HG02763 (cell line): ENCODE data around the gene EAF2.
"Not testable (repeated sequence)": the region's sequence is repeated elsewhere in the genome, so short reads cannot be mapped to it uniquely, and the experiment has no call there.

Experiments used
- ATAC-seq: cut with Tn5 transposase; IDR thresholded peaks from one replicate; pipeline ENCODE4 v1.9.1; 2021; ENCODE audit warnings: mild to moderate bottlenecking, moderate library complexity; ENCODE audit not compliant: unreplicated experiment

Gene EAF2

DNA sequence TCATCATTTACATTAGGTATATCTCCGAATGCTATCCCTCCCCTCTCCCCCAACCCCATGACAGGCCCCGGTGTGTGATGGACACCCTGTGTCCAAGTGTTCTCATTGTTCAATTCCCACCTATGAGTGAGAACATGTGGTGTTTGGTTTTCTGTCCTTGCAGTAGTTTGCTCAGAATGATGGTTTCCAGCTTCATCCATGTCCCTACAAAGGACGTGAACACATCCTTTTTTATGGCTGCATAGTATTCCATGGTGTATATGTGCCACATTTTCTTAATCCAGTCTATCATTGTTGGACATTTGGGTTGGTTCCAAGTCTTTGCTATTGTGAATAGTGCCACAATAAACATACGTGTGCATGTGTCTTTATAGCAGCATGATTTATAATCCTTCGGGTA is 22.8 kb downstream of the EAF2 start:
- ATAC-seq: not testable (repeated sequence)

- not testable (repeated sequence) for ATAC-seq
Measured at GRCh38 chr3:121863247-121863646, 28.2 kb downstream of the EAF2 start.

- no peak for ATAC-seq
Measured at GRCh38 chr3:121863801-121864200, 28.8 kb downstream of the EAF2 start.

GRCh38 chr3:121869736-121870135 is 34.7 kb downstream of the EAF2 start:
- no peak for ATAC-seq

GRCh38 chr3:121870717-121871116 is 35.7 kb downstream of the EAF2 start:
- ATAC-seq: no peak

- ATAC-seq: no peak
Measured at GRCh38 chr3:121871430-121871829, 36.4 kb downstream of the EAF2 start.

DNA sequence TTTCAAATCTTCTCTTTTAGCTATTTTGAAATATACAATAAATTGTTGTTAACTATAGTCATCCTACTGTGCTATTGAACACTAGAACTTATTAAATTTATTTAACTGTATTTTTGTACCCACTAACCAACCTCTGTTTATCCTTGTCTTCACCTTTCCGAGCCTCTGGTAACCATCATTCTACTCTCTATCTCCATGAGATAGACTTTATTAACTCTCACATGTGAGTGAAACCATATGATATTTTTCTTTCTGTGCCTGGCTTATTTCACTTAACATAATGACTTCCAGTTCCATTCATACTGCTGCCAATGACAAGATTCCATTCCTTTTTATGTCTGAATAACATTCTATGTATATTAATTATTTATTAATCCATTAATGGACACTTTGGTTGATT is 43.4 kb downstream of the EAF2 start:
- no peak for ATAC-seq

DNA sequence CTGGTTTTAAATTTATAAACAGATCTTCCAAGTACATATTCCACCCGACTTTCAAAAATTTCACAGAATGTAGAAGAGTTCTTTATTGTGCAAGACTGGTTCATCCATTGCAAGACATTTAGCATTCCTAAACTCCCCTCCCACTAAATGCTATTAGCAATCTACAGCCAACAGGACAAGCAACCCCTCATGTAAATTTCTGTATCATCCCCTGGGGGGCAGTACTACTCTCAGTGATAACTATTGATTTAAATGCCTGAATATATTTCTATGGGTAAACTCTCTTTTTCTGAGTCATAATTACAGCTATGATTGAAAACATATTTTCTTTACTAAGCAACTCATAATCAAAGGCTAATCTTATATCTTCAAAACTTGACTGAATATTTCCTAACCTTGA is 48.5 kb downstream of the EAF2 start:
- no peak for ATAC-seq

DNA sequence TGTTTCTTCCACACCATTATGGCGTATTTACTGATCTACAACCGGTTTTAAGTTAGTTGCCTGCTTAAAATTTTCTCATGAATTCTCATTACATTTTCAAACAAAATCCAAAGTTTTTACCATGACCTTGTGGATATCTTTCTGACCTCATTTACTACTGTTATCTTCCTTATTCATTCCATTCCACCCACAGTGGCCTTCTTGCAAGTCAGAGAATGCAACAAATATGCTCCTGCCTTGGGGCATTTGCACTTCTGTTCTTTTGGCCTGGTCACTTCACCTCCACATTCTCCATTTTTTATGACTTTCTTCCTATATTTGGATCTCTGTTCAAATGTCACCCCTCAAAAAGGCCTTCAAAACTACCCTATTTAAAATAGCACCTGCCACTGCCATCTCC is 50.4 kb downstream of the EAF2 start:
- ATAC-seq: no peak

DNA sequence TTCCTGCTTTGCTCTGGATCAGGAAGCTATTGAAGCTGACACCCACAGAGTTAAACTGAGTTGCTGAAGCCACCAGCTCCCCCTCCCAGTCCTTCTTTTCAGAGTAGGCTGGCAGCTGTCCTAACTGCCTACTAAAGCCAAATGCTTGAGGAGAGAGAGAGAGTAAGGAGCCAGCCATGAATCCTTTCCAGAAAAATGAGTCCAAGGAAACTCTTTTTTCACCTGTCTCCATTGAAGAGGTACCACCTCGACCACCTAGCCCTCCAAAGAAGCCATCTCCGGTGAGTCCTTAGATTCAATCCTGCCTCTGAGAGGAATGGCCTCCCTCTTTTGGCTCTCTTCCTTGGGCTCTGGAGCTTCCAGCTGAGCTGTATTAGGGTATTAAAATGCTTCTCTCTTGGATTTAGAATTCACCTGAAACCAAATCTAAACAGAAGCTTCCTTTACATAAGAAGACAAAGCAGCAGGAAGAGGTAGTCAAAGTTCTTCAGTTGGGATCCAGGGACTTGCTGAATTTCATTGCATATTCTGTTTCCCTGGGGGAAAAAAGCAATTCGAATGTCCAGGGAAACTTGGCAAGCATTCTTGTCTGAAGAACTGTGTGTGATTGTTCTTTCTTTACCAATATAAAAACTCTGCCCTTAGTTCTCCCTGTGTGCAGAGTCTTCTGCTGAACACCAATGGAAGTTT is 59.4 kb downstream of the EAF2 start, which contains the start of gene SLC15A2:
TSS of gene SLC15A2 (plus strand) at position 101 of the 690 bp plus-strand sequence. CDS start at position 177, 76 bp downstream.
- ATAC-seq: no peak

DNA sequence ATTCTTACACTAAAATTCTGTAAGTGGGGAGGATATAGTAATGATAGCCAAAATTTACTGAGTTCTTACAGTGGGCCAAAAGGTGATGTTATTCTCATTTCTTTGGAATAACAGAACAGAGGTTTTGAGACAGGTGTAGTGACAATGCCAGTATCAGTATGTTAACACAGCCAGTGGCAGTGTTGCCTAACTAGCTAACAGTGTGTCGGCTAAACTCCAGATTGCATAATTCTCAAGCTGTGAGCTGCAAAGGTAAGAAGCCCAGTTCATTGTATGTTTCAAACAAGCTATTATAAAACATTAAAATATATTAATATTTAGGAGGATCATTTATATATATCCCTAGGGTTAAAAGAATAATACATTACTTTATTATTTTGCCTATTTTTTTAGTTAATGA is 60.1 kb downstream of the EAF2 start:
- no peak for ATAC-seq

DNA sequence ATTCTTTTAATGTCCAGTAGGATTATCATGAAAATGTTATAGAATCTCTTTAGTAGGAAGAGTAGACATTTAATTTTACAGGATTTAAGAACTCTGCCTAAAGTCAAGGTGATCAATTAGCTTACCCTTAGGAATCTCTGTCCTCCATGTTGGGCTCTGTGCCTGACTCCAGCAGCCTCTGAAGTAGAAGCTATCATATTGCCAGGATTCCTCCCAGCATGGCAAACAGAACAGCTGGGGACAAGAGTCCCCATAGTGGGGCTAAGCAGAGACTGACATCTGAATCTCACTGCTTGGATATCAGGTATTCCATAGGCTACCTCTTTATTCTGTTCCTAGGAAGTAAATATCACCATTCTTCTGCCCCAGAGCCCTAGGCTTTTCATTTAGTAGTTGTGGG is 60.7 kb downstream of the EAF2 start:
- ATAC-seq: no peak

DNA sequence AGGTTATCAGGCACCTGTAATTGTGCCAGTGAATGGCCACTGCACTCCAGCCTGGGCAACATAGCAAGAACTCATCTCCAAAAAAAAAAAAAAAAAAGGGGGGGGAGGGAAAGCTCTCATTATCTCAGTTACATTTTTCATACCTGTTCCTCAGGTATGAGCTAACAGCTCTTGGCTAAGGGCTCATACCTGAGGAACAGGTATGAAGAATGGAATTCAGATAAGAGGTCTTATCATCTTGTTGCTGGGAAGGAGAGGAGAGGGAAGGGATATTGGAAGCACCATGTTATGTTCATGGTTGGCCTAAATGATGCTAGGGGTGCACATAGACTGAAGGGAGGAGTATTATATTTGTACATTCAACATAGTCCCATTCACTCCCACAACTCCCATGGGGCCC is 61.8 kb downstream of the EAF2 start:
- ATAC-seq: no peak

DNA sequence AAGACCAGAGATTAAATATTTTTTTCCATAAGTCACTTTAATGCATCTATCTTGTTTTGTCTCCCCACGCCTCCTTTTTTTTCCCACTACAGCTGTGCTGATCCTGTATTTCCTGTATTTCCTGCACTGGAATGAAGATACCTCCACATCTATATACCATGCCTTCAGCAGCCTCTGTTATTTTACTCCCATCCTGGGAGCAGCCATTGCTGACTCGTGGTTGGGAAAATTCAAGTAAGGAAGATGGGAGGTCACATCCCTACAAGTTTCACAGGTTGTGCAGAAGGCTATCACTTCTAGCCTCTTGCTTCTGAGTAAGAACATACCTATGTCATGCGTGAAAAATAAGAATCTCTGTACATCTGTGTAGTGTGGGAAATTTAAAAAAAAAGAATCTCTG is 62.3 kb downstream of the EAF2 start:
- ATAC-seq: no peak

- ATAC-seq: no peak
Measured at GRCh38 chr3:121913305-121913990, 78.4 kb downstream of the EAF2 start.

DNA sequence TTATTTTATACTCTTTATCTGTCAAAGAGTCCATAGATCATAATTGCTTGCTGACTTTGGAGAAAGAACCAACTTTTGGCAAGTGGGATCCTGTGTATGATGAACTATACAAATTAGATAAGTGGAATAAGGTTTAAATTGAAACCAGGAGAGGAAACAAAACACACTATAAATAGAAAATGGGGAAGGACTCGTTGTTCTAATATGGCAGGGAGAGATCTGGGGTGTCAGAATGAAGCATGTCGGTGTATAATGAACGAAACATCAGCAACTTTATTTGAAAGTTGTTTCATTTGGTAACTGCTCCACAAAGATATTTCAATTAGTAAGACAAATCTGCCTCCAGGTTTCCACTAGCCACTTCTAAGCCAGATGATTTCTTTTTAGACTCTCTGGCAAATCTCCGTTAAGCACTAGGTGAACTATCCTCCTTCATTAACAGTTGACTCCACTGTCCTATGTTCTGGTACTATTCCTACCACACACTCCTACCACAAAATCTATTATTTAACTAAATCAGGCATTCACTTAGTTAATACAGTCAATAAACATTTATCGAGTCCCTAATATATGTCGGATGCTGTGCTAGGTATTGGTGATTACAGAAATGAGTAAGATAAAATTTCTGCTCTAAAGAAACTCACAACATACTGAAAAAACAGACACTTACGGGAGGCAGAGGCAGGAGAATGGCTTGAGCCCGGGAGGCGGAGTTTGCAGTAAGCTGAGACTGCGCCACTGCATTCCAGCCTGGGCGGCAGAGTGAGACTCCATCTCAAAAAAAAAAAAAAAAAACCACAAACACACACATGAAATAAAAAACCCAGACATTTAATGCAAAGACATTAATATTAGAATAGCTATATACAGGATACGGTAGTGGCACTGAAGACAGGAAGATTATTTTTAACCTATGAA is 79.3 kb downstream of the EAF2 start:
- no peak for ATAC-seq

- ATAC-seq: no peak
Measured at GRCh38 chr3:121916189-121916588, 81.2 kb downstream of the EAF2 start.

DNA sequence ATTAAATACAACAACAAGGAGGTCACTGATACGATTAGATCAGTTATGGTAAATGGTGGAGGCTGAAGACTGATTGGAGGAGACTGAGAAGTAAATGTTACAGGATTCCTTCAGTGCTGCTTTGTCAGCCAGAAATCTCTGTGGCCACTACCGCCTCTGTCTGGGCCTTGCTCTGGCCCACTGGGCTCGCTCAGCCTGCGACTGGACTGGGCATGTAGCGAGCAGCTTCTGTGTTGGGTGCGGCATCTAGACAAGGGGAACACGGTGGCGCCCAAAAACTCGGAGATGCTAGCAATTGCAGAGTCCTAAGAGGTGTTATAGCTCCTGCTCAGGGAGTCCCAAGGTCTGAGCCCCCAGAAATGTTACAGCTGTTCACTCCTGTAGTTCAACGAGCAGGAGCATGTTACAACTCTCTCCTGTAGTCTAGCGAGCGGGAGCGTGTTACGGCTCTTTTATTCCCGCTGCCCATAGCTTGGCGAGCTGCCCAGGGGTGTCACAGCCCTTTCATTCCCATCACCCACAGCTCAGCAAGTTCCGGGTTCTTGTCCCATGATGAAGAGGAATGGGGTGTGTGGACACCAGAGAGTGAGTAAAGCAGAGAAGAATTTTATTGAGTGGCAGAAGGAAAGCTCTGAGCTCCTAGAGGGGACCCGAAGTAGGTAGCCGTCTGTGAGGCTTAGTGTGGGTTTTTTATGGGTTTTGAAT is 83.9 kb downstream of the EAF2 start:
- ATAC-seq: no peak

DNA sequence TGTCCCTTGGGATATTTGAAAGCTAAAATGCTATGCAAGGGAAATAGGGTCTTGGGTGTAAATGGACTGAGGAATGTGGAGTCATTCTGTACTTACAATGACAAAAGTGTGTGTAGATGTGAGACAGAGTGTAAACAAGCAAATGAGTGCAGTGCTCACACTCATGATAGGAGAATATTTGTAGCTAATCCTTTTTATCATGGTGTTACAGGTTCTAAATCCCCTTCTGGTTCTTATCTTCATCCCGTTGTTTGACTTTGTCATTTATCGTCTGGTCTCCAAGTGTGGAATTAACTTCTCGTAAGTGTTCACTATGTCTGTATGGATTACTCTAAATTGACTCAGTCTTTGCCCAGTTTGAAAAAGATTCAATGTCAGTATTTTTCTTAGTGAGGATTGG is 89.7 kb downstream of the EAF2 start:
- ATAC-seq: no peak

DNA sequence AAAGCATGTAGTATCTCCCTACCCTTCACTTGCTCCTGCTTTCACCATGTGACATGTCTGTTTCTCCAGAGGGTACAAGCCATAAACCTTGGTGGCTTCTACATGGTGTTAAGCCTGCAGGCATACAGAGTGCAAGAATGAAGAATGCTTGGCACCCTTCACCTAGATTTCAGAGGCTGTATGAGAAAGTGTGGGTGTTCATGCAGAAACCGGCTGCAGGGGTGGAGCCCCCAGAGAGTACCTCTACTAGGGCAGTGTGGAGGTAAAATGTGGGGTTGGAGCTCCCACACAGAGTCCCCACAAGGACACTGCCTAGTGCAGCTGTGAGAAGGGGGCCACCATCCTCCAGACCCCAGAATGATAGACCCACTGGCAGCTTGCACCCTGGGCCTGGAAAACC is 91.4 kb downstream of the EAF2 start:
- ATAC-seq: no peak
